OCI-LY1 (cell line): ENCODE results near the gene PLXDC1.

Experiments
- H2AFZ ChIP-seq: fragments of 200-600 bp; sonication (generic), shearing (Covaris generic); 2 replicates; pipeline ENCODE4 v1.6.0; 2014; ENCODE audit warnings: antibody characterized with exemption, mild to moderate bottlenecking, low read length
- H3F3A ChIP-seq: fragments of 200-600 bp; sonication (generic), shearing (Covaris generic); 2 replicates; pipeline ENCODE4 v1.6.0; 2014; ENCODE audit warnings: mild to moderate bottlenecking, antibody characterized with exemption, low read length, moderate library complexity; ENCODE audit not compliant: insufficient read depth
- H3K27ac ChIP-seq: fragments of 200-600 bp; sonication (generic); 2 replicates; pipeline ENCODE4 v1.5.1; 2014; ENCODE audit warnings: low read length, mixed run types, mild to moderate bottlenecking, low read depth; ENCODE audit not compliant: poor library complexity, severe bottlenecking
- H3K27me3 ChIP-seq: fragments of 200-600 bp; sonication (generic); 2 replicates; pipeline ENCODE4 v1.6.0; 2014; ENCODE audit warnings: antibody characterized with exemption, mild to moderate bottlenecking, low read length, moderate library complexity; ENCODE audit not compliant: insufficient read depth
- H3K36me3 ChIP-seq: fragments of 200-600 bp; sonication (generic); 2 replicates; pipeline ENCODE4 v1.6.1; 2014; ENCODE audit warnings: mild to moderate bottlenecking, antibody characterized with exemption, low read length, moderate library complexity, mixed read lengths; ENCODE audit not compliant: insufficient read depth
- H3K4me1 ChIP-seq: fragments of 200-600 bp; sonication (generic); 2 replicates; pipeline ENCODE4 v1.5.1; 2014; ENCODE audit warnings: mild to moderate bottlenecking, low read length, moderate library complexity; ENCODE audit not compliant: insufficient read depth, severe bottlenecking
- H3K4me2 ChIP-seq: fragments of 200-600 bp; sonication (generic), shearing (Covaris generic); 2 replicates; pipeline ENCODE4 v1.6.1; 2014; ENCODE audit warnings: low read length
- H3K4me3 ChIP-seq: fragments of 200-600 bp; sonication (generic); 2 replicates; pipeline ENCODE4 v1.5.1; 2014; ENCODE audit warnings: low read length, low read depth, mild to moderate bottlenecking, mixed read lengths; ENCODE audit not compliant: poor library complexity, severe bottlenecking
- H3K79me2 ChIP-seq: fragments of 200-600 bp; shearing (Covaris generic); 2 replicates; pipeline ENCODE4 v1.6.1; 2016; ENCODE audit warnings: mixed run types, low read length, mixed read lengths; ENCODE audit not compliant: insufficient read depth
- H3K9ac ChIP-seq: fragments of 200-600 bp; sonication (generic), shearing (Covaris generic); 2 replicates; pipeline ENCODE4 v1.6.1; 2014; ENCODE audit warnings: mild to moderate bottlenecking, low read length, mixed read lengths
- H3K9me2 ChIP-seq: fragments of 200-600 bp; sonication (generic), shearing (Covaris generic); 2 replicates; pipeline ENCODE4 v1.6.1; 2014; ENCODE audit warnings: low read depth, mild to moderate bottlenecking, low read length, mixed read lengths
- H3K9me3 ChIP-seq: fragments of 200-600 bp; shearing (Covaris generic); 2 replicates; pipeline ENCODE4 v1.6.1; 2014; ENCODE audit warnings: low read length, mixed read lengths
- H4K20me1 ChIP-seq: fragments of 200-600 bp; sonication (generic), shearing (Covaris generic); 2 replicates; pipeline ENCODE4 v1.6.0; 2016; ENCODE audit warnings: mild to moderate bottlenecking, low read length; ENCODE audit not compliant: insufficient read depth
- CTCF ChIP-seq: fragments of 200-600 bp; sonication (generic), shearing (Covaris generic); IDR thresholded peaks from 2 replicates; pipeline ENCODE4 v1.5.1; 2017; ENCODE audit warnings: mild to moderate bottlenecking, antibody characterized with exemption, low read length, moderate library complexity, mixed read lengths
- EZH2 ChIP-seq: fragments of 200-600 bp; sonication (generic), shearing (Covaris generic); IDR thresholded peaks from 2 replicates; pipeline ENCODE4 v1.8.0; 2017; ENCODE audit warnings: borderline replicate concordance, mixed run types, mild to moderate bottlenecking, antibody characterized with exemption, low read length, moderate library complexity, mixed read lengths

PLXDC1 gene

GRCh38 chr17:39077252-39077651 lies 74.2 kb downstream of the PLXDC1 start:
- H3K9ac ChIP-seq = no peak overlapping the region
- no peaks in the 10 kb centered on the region for H3K79me2 ChIP-seq
- no peak overlapping the region for H3K27ac ChIP-seq
- no peaks in the 10 kb centered on the region for H3K4me1 ChIP-seq
- H3K27me3 ChIP-seq = no peaks in the 10 kb centered on the region
- H3K4me3 ChIP-seq = no peak overlapping the region
- H3K9me2 ChIP-seq = no peaks in the 10 kb centered on the region
- H2AFZ ChIP-seq = no peak overlapping the region
- TF ChIP-seq CTCF = no peak
- no peak for TF ChIP-seq EZH2
- no peaks in the 10 kb centered on the region for H4K20me1 ChIP-seq
- no peak overlapping the region for H3K4me2 ChIP-seq
- no peaks in the 10 kb centered on the region for H3K9me3 ChIP-seq
- no peaks in the 10 kb centered on the region for H3F3A ChIP-seq
- no peaks in the 10 kb centered on the region for H3K36me3 ChIP-seq

- no peak overlapping the region for H3K27ac ChIP-seq
- H3K4me1 ChIP-seq = no peaks in the 10 kb centered on the region
- no peak overlapping the region for H3K4me2 ChIP-seq
These were observed 76.8 kb downstream of the PLXDC1 start for GRCh38 chr17:39074676-39075075.

GRCh38 chr17:39073916-39074315 lies 77.5 kb downstream of the PLXDC1 start:
- no peak overlapping the region for H3K4me3 ChIP-seq
- H3K36me3 ChIP-seq = no peaks in the 10 kb centered on the region
- no peaks in the 10 kb centered on the region for H4K20me1 ChIP-seq
- TF ChIP-seq CTCF (no peak), EZH2 (no peak)
- H3K9me2 ChIP-seq = no peaks in the 10 kb centered on the region
- H3K9me3 ChIP-seq = no peaks in the 10 kb centered on the region
- no peak overlapping the region for H2AFZ ChIP-seq
- H3K9ac ChIP-seq = no peak overlapping the region
- no peaks in the 10 kb centered on the region for H3K79me2 ChIP-seq
- 0 out of 2 replicates have a peak, but pooled peaks cover 4% of the 10 kb centered on the region for H3K27me3 ChIP-seq
- H3K27ac ChIP-seq = no peak overlapping the region
- H3F3A ChIP-seq = no peaks in the 10 kb centered on the region
- H3K4me2 ChIP-seq = no peak overlapping the region
- H3K4me1 ChIP-seq = no peaks in the 10 kb centered on the region

More at GRCh38 chr17:39074676-39075075, 76.8 kb downstream of the PLXDC1 start:
- Histone ChIP-seq H3K4me3 (no peak overlapping the region), H3K9me3 (no peaks in the 10 kb centered on the region), H3K9me2 (no peaks in the 10 kb centered on the region), H3K9ac (no peak overlapping the region), H3K36me3 (no peaks in the 10 kb centered on the region), H4K20me1 (no peaks in the 10 kb centered on the region), H3K27me3 (0 out of 2 replicates have a peak, but pooled peaks cover 4% of the 10 kb centered on the region), H3F3A (no peaks in the 10 kb centered on the region), H2AFZ (no peak overlapping the region), H3K79me2 (no peaks in the 10 kb centered on the region)
- TF ChIP-seq CTCF (no peak), EZH2 (no peak)
